ENCODE data around the gene FANCC. TPM values are rescaled to one million over a fixed set of nuclear protein-coding genes. Genes with fewer than 3 reads are reported as not detected.

FANCC gene
- total and polyA plus RNA-seq, 2 donors (not counting 1 experiment from before 2014, with no cell fraction given): 8.9 to 9.0 TPM

DNA sequence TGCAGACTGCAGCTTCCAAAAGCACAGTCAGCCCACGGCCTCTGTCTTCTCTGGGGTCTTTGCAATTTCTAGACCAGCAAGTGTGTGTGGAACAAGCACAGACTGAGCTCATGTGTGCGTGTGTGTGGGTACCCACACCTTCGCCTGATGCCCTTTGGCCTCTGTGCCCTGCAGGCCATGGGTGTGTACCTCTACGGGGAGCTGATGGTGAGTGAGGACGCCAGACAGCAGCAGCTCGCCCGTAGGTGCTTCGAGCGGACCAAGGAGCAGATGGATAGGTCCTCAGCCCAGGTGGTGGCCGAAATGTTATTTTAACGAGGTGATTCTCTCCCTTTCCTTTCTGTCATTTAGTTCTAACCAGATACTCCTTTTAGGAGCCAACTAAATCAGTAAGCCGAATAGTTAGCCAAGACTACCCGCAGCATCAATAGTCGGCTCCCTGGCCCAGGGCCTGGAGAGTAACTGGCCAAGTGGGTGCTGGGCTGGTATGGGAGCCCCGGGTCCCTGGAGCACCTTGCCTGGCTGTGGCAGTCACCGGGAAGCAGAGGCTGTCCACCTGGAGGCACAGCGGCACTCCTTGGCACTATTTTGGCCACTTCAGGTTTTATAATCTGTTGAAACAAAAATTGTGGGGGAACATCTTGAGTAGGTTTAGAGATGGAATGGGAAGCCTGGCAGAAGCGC, 235.0 kb downstream of the FANCC start:
- Histone ChIP-seq H2AFZ (ENCODE audit: low read length) (no peak overlapping the region), H3K4me1 (ENCODE audit: control insufficient read depth, extremely low read depth, insufficient read depth, low read length) (peaks cover 12% of the 10 kb centered on the region), H3K36me3 (ENCODE audit: control insufficient read depth, insufficient read depth, low read length) (peaks cover 46% of the 10 kb centered on the region), H3K9ac (ENCODE audit: insufficient read depth, low read length) (no peak overlapping the region), H3K27me3 (ENCODE audit: control insufficient read depth, insufficient read depth, low read length) (no peaks in the 10 kb centered on the region), H3K79me2 (ENCODE audit: control insufficient read depth, insufficient read depth, low read length) (peaks cover 39% of the 10 kb centered on the region), H3K27ac (ENCODE audit: insufficient read depth, low read length) (no peak overlapping the region), H3K4me3 (replicated peaks in 1 of 4; ENCODE audit: control extremely low read depth in 1 of 4, insufficient read depth in 1 of 4, low read depth in 3 of 4, low read length in 4 of 4) (no peak overlapping the region), H3K4me2 (ENCODE audit: extremely low read depth, insufficient read depth, low read length) (no peak overlapping the region), H4K20me1 (ENCODE audit: control insufficient read depth, extremely low read depth, insufficient read depth, low read length) (no peaks in the 10 kb centered on the region), H3K9me3 (ENCODE audit: control insufficient read depth, insufficient read depth, low read depth, low read length) (no peaks in the 10 kb centered on the region)
- no peak for TF ChIP-seq EZH2 (IDR thresholded peaks at IDR 0.05; ENCODE audit: low read length, missing control alignments)
- TF ChIP-seq, protein P1, sequence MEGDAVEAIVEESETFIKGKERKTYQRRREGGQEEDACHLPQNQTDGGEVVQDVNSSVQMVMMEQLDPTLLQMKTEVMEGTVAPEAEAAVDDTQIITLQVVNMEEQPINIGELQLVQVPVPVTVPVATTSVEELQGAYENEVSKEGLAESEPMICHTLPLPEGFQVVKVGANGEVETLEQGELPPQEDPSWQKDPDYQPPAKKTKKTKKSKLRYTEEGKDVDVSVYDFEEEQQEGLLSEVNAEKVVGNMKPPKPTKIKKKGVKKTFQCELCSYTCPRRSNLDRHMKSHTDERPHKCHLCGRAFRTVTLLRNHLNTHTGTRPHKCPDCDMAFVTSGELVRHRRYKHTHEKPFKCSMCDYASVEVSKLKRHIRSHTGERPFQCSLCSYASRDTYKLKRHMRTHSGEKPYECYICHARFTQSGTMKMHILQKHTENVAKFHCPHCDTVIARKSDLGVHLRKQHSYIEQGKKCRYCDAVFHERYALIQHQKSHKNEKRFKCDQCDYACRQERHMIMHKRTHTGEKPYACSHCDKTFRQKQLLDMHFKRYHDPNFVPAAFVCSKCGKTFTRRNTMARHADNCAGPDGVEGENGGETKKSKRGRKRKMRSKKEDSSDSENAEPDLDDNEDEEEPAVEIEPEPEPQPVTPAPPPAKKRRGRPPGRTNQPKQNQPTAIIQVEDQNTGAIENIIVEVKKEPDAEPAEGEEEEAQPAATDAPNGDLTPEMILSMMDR (conservative IDR thresholded peaks at IDR 0.05 in 1 of 2, IDR thresholded peaks at IDR 0.05 in 1 of 2; ENCODE audit: low read depth in 1 of 2, low read length in 2 of 2): no peak
- DNase-seq (ENCODE audit: low read depth in 2 of 2): no peak

DNA sequence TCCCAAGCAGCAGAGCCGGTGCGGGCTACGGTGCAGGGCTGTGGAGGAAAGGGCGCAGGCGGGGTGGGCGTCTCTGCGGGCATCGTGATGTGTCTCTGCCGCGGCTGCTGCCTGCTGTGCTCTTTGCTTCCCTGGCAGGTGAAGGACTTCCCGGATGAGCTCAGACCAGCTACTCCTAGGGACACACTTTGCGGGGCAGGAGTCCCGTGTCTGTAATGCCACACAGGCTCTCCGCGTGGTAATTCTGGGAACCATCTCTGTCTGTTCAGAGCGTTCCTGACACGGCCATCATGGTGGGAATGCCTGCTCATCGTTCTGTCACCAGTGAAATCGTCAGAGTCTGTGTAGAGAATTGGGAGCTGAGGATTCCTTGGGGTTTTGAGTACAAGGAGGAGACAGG, 235.5 kb downstream of the FANCC start:
- H3K4me2 ChIP-seq (ENCODE audit: extremely low read depth, insufficient read depth, low read length): no peak overlapping the region
- TF ChIP-seq, protein P1 (conservative IDR thresholded peaks at IDR 0.05 in 1 of 2, IDR thresholded peaks at IDR 0.05 in 1 of 2; ENCODE audit: low read depth in 1 of 2, low read length in 2 of 2): no peak
- TF ChIP-seq EZH2 (IDR thresholded peaks at IDR 0.05; ENCODE audit: low read length, missing control alignments): no peak
- H2AFZ ChIP-seq (ENCODE audit: low read length): no peak overlapping the region
- H3K4me3 ChIP-seq (replicated peaks in 1 of 4; ENCODE audit: control extremely low read depth in 1 of 4, insufficient read depth in 1 of 4, low read depth in 3 of 4, low read length in 4 of 4): no peak overlapping the region
- peaks cover 44% of the 10 kb centered on the region for H3K79me2 ChIP-seq (ENCODE audit: control insufficient read depth, insufficient read depth, low read length)
- no peaks in the 10 kb centered on the region for H3K27me3 ChIP-seq (ENCODE audit: control insufficient read depth, insufficient read depth, low read length)
- H3K9ac ChIP-seq (ENCODE audit: insufficient read depth, low read length): no peak overlapping the region
- no peaks in the 10 kb centered on the region for H4K20me1 ChIP-seq (ENCODE audit: control insufficient read depth, extremely low read depth, insufficient read depth, low read length)
- H3K27ac ChIP-seq (ENCODE audit: insufficient read depth, low read length): no peak overlapping the region
- peaks cover 45% of the 10 kb centered on the region for H3K36me3 ChIP-seq (ENCODE audit: control insufficient read depth, insufficient read depth, low read length)
- no peak for DNase-seq (ENCODE audit: low read depth in 2 of 2)
- H3K4me1 ChIP-seq (ENCODE audit: control insufficient read depth, extremely low read depth, insufficient read depth, low read length): peaks cover 18% of the 10 kb centered on the region
- H3K9me3 ChIP-seq (ENCODE audit: control insufficient read depth, insufficient read depth, low read depth, low read length): no peaks in the 10 kb centered on the region

DNA sequence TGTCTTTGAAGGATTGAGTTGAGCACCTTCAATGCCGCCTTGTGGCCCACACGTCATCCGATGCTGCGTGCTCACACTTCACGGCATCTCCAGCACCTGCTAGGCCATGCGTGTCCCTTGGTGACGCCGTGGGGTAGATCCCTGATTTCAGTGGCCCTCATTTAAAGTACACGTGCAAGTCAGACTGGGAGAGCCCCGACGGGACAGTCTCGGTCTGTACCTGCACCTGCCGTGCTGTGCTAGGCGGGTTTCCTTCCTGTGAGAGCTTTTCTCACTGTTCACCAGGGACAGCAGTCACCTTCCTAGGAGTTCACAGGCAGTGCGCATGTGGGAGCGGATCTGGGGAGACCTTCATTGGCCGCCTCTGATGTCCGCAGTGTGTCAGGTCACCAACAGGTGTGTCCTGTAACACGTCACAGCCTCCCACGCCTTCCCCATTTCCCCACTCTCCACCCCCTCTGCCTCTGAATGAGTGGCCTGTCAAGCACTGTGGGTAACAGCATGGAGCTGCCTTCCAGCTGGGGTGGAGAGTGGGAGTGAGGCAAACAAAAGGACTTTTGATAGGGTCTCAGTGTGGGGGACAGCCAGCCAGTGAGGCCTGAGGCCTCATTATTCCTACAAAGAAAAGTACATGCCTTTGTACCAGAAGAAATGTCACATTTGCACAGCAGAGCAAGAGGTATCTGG, 236.4 kb downstream of the FANCC start:
- TF ChIP-seq, protein P1 (conservative IDR thresholded peaks at IDR 0.05 in 1 of 2, IDR thresholded peaks at IDR 0.05 in 1 of 2; ENCODE audit: low read depth in 1 of 2, low read length in 2 of 2): no peak
- H3K27me3 ChIP-seq (ENCODE audit: control insufficient read depth, insufficient read depth, low read length): no peaks in the 10 kb centered on the region
- H3K4me3 ChIP-seq (replicated peaks in 1 of 4; ENCODE audit: control extremely low read depth in 1 of 4, insufficient read depth in 1 of 4, low read depth in 3 of 4, low read length in 4 of 4): no peak overlapping the region
- H3K27ac ChIP-seq (ENCODE audit: insufficient read depth, low read length): no peak overlapping the region
- peaks cover 41% of the 10 kb centered on the region for H3K36me3 ChIP-seq (ENCODE audit: control insufficient read depth, insufficient read depth, low read length)
- no peaks in the 10 kb centered on the region for H3K9me3 ChIP-seq (ENCODE audit: control insufficient read depth, insufficient read depth, low read depth, low read length)
- no peak overlapping the region for H3K9ac ChIP-seq (ENCODE audit: insufficient read depth, low read length)
- no peaks in the 10 kb centered on the region for H4K20me1 ChIP-seq (ENCODE audit: control insufficient read depth, extremely low read depth, insufficient read depth, low read length)
- no peak overlapping the region for H3K4me2 ChIP-seq (ENCODE audit: extremely low read depth, insufficient read depth, low read length)
- H2AFZ ChIP-seq (ENCODE audit: low read length): no peak overlapping the region
- DNase-seq (ENCODE audit: low read depth in 2 of 2): no peak
- peaks cover 25% of the 10 kb centered on the region for H3K4me1 ChIP-seq (ENCODE audit: control insufficient read depth, extremely low read depth, insufficient read depth, low read length)
- H3K79me2 ChIP-seq (ENCODE audit: control insufficient read depth, insufficient read depth, low read length): peaks cover 50% of the 10 kb centered on the region
